22Rv1 (cell line): ENCODE data around the gene PRPSAP1.

ENCODE experiments used
- ZFX ChIP-seq: fragments of 450-650 bp; IDR thresholded peaks from 2 replicates; pipeline ENCODE4 v1.6.1; 2017; ENCODE audit warnings: antibody characterized with exemption, borderline replicate concordance
- TF ChIP-seq, protein P1 (sequence below): fragments of 450-650 bp; IDR thresholded peaks from 2 replicates; pipeline ENCODE4 v1.5.1; 2017; ENCODE audit warnings: mild to moderate bottlenecking

DNA sequence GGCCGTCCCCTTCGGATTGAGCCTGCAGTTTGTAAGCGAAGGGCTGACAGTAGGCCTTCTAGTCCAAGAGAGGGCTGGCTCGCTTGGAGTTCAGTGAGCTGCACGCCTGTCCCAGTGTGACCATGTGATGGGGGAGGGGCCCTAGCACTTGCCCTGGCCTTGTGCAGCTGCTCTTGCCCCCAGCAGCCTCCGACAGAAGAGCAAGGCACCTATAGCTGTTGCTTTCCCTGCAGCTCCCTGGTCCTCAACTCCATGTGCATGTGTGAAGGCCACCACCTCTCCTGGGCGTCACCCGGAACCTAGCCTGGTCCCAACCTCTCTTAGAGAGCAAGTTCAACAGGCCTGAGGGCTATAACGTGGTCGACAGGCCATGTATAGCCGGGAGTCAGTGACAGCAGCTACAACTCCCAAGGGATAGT, 36.3 kb upstream of the PRPSAP1 start:
- TF ChIP-seq, protein P1, sequence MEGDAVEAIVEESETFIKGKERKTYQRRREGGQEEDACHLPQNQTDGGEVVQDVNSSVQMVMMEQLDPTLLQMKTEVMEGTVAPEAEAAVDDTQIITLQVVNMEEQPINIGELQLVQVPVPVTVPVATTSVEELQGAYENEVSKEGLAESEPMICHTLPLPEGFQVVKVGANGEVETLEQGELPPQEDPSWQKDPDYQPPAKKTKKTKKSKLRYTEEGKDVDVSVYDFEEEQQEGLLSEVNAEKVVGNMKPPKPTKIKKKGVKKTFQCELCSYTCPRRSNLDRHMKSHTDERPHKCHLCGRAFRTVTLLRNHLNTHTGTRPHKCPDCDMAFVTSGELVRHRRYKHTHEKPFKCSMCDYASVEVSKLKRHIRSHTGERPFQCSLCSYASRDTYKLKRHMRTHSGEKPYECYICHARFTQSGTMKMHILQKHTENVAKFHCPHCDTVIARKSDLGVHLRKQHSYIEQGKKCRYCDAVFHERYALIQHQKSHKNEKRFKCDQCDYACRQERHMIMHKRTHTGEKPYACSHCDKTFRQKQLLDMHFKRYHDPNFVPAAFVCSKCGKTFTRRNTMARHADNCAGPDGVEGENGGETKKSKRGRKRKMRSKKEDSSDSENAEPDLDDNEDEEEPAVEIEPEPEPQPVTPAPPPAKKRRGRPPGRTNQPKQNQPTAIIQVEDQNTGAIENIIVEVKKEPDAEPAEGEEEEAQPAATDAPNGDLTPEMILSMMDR = no peak
- TF ChIP-seq ZFX = no peak
